Measurements from ENCODE around the gene CD44. TPM values are rescaled to one million over a fixed set of nuclear protein-coding genes. Genes with fewer than 3 reads are reported as not detected.

The CD44 gene
- total RNA-seq, 1 donor from 2014 or later: 268 TPM

DNA sequence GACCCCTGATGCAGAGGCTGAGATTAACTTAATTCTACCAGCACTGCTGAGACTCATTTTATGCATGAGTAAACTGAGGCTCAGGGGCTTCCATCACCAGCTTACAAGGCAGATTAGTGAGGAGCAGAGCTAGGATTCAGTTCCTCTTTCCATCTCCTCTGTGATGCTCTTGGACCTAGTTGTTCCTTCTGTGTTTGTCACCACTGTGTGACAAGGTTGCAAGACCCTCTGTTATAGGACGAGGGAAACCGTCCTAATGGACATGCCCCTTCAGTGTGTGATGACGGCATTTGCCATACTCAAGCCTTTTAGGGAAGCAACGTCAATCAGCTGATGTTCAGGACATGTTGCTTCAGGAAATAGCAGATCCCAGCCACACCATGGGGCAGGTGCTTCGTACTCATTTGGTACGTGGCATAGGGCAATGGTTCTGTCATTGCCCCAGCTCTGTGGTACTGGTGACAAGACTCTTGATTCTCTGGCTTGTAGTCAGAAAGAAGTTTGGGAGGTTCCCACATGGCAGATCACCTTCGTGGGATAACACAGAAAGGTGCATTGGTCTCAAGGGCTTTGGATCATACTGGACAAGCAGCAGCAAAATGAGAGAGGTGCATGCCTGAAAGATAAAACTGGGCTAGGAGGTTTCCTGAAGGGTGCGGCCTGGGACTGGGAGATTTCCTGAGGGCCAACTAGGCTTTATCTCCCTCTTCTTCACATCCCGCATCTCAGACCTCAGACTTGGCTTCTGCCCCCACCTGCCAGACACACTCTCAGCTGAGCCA lies 23.9 kb upstream of the CD44 start:
- Histone ChIP-seq H3K4me3 (ENCODE audit: low read depth, low read length) (no peak overlapping the region), H3K27me3 (ENCODE audit: control insufficient read depth, insufficient read depth, low read length) (no peaks in the 10 kb centered on the region), H3K36me3 (ENCODE audit: control insufficient read depth, insufficient read depth, low read length) (no peaks in the 10 kb centered on the region)
- no peak for DNase-seq (ENCODE audit: low read depth)
- TF ChIP-seq, protein P1, sequence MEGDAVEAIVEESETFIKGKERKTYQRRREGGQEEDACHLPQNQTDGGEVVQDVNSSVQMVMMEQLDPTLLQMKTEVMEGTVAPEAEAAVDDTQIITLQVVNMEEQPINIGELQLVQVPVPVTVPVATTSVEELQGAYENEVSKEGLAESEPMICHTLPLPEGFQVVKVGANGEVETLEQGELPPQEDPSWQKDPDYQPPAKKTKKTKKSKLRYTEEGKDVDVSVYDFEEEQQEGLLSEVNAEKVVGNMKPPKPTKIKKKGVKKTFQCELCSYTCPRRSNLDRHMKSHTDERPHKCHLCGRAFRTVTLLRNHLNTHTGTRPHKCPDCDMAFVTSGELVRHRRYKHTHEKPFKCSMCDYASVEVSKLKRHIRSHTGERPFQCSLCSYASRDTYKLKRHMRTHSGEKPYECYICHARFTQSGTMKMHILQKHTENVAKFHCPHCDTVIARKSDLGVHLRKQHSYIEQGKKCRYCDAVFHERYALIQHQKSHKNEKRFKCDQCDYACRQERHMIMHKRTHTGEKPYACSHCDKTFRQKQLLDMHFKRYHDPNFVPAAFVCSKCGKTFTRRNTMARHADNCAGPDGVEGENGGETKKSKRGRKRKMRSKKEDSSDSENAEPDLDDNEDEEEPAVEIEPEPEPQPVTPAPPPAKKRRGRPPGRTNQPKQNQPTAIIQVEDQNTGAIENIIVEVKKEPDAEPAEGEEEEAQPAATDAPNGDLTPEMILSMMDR (IDR thresholded peaks at IDR 0.05; ENCODE audit: insufficient read depth, low read length, poor library complexity, severe bottlenecking): no peak

DNA sequence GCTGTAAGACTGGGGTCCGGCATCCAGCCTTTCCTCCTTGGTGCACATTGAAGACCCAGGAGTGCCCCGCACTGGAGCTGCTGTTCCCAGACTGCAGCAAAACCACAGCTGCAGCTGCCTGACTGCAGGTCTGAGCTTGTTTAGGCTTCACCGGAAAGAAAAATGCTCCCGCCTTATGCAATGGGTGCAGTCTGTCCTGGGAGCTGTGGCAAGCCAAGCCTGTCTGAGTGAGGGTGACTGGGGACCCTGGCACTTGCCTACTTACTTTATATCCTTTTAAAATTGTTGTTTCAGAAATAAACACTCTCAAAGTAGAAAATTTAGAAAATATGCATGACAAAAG lies 23.3 kb upstream of the CD44 start:
- TF ChIP-seq, protein P1 (IDR thresholded peaks at IDR 0.05; ENCODE audit: insufficient read depth, low read length, poor library complexity, severe bottlenecking): no peak
- H3K4me3 ChIP-seq (ENCODE audit: low read depth, low read length): no peak overlapping the region
- no peaks in the 10 kb centered on the region for H3K36me3 ChIP-seq (ENCODE audit: control insufficient read depth, insufficient read depth, low read length)
- DNase-seq (ENCODE audit: low read depth): no peak
- no peaks in the 10 kb centered on the region for H3K27me3 ChIP-seq (ENCODE audit: control insufficient read depth, insufficient read depth, low read length)

DNA sequence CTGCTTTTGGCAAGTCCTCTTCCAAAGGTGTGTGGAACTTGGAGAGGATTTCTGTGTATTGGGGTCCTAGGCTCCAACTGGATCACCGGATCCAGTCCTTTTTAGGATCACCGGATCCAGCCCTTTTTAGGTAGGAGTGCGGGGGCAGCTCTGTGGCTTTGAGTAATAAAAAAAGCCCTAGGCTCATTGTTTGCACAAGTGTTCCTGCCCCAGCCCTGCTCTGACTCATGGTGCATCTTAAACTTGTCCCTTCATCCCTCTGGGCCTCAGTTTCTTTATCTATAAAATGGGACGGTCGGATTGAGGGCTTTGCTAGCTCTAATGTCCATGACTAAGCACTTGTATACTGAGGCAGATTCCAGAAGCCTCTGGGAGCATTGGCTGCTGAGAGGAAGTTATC lies 22.7 kb upstream of the CD44 start:
- DNase-seq (ENCODE audit: low read depth): no peak

DNA sequence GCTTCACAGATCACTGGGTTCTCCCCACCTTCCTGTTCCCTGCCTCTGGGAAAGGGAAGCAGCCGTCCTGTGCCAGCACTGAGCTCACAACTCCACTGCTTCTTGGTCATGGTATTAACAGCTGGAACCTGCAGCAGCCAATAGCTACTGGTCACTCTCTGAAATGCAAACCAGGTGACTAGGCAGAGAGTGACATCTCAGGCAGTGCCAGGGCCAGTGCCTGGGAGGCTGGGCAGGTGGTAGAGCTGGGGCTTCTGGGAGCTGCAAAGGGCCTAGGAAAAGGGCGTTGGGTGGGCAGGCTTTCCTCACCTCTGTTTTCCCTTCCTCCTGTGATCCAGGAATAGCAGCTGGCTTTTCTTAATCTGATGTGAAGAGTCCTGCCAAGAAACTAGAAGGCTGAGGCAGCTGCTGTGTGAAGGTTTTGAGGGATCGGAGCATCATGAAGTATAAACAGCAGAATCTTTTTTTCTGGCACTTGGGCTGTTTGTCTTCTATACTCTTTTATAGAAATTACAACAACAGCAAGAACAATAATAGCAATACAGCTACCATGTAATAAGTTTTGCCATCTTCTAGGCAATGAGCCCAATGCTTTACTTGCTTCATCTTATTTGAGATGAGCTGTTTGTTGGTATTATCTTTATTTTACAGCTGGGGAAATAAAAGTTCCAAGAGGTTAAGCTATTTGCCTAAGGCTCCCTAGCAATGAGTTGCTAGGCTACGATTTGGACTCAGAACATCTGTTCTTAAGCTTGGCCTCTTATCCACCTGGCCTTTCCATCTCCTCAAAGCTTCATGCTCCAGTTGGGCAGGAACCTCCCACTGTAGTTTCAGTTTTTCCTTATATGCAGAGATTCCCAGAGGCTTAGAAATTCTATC lies 22.0 kb upstream of the CD44 start:
- Histone ChIP-seq H3K27me3 (ENCODE audit: control insufficient read depth, insufficient read depth, low read length) (no peaks in the 10 kb centered on the region), H3K36me3 (ENCODE audit: control insufficient read depth, insufficient read depth, low read length) (no peaks in the 10 kb centered on the region), H3K4me3 (ENCODE audit: low read depth, low read length) (no peak overlapping the region)
- TF ChIP-seq, protein P1 (IDR thresholded peaks at IDR 0.05; ENCODE audit: insufficient read depth, low read length, poor library complexity, severe bottlenecking): no peak
- DNase-seq (ENCODE audit: low read depth): no peak

More for the DNA sequence above, 22.7 kb upstream of the CD44 start:
- no peaks in the 10 kb centered on the region for H3K27me3 ChIP-seq (ENCODE audit: control insufficient read depth, insufficient read depth, low read length)
- TF ChIP-seq, protein P1 (IDR thresholded peaks at IDR 0.05; ENCODE audit: insufficient read depth, low read length, poor library complexity, severe bottlenecking): no peak
- H3K4me3 ChIP-seq (ENCODE audit: low read depth, low read length): no peak overlapping the region
- no peaks in the 10 kb centered on the region for H3K36me3 ChIP-seq (ENCODE audit: control insufficient read depth, insufficient read depth, low read length)

DNA sequence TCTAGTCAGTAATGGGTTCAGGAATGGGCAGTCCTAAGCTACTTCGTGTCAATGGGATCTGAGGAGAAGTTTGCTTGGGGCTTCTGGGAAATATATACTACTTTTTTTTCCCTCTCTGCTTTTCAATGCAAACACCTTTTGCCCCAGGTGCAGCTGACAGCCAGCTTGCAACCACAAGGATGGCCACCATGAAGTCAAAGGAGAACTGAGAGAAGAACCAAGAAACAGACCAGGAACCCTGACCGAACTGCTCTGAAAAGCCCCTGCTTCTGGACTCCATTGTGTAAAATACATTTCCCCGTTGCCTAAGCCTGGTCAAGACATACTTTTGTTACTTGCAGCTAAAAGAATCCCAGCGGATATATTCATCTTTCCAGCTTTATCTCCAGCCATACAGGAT lies 20.1 kb upstream of the CD44 start:
- TF ChIP-seq, protein P1 (IDR thresholded peaks at IDR 0.05; ENCODE audit: insufficient read depth, low read length, poor library complexity, severe bottlenecking): no peak
- H3K27me3 ChIP-seq (ENCODE audit: control insufficient read depth, insufficient read depth, low read length): no peaks in the 10 kb centered on the region
- H3K36me3 ChIP-seq (ENCODE audit: control insufficient read depth, insufficient read depth, low read length): no peaks in the 10 kb centered on the region
- no peak for DNase-seq (ENCODE audit: low read depth)
- no peak overlapping the region for H3K4me3 ChIP-seq (ENCODE audit: low read depth, low read length)

Measured in kidney epithelial cell (primary cell).